Measurements from ENCODE around the gene DNAAF5.

GRCh38 chr7:831596-832166 is 105.2 kb downstream of the DNAAF5 start:
- TF ChIP-seq FOXK2 (IDR thresholded peaks at IDR 0.05) (no peak), EED (CRISPR knock-in tag; IDR thresholded peaks at IDR 0.05) (no peak), KIAA2018 (CRISPR knock-in tag; IDR thresholded peaks at IDR 0.05; ENCODE audit: borderline replicate concordance) (no peak), GTF2F1 (IDR thresholded peaks at IDR 0.05; ENCODE audit: low read length) (no peak), RBM22 (optimal IDR thresholded peaks at IDR 0.05; ENCODE audit: low read length) (no peak), ZNF329 (CRISPR knock-in tag; IDR thresholded peaks at IDR 0.05; ENCODE audit: low read depth) (no peak), ZNF446 (CRISPR knock-in tag; IDR thresholded peaks at IDR 0.05) (no peak), POLR2A (IDR thresholded peaks at IDR 0.05; ENCODE audit: insufficient read depth in 1 of 2, low read depth in 2 of 2, low read length in 2 of 2) (no peak)

Measured in HepG2 (cell line).